MM.1S (cell line): ENCODE measurements around the gene MYD88.

ENCODE experiments used
- DNase-seq: peaks from one replicate; pipeline ENCODE4 v3.0.0-alpha.2; 2015
- H2AFZ ChIP-seq: fragments of 300-600 bp; sonication (generic); 2 replicates; pipeline ENCODE4 v1.6.0; 2016; ENCODE audit warnings: antibody characterized with exemption, low read length
- H3F3A ChIP-seq: fragments of 300-600 bp; sonication (generic); 2 replicates; pipeline ENCODE4 v1.6.1; 2016; ENCODE audit warnings: mild to moderate bottlenecking, antibody characterized with exemption, low read length, moderate library complexity, mixed read lengths; ENCODE audit not compliant: insufficient read depth
- H3K27ac ChIP-seq: fragments of 300-600 bp; sonication (generic); 2 replicates; pipeline ENCODE4 v1.5.1; 2016; ENCODE audit warnings: mild to moderate bottlenecking, low read length
- H3K27me3 ChIP-seq: fragments of 300-600 bp; sonication (generic); replicated peaks from 2 replicates; pipeline ENCODE4 v1.6.0; 2016; ENCODE audit warnings: low read length; ENCODE audit not compliant: insufficient read depth
- H3K36me3 ChIP-seq: fragments of 300-600 bp; sonication (generic); replicated peaks from 2 replicates; pipeline ENCODE4 v1.6.1; 2016; ENCODE audit warnings: mild to moderate bottlenecking, low read length, mixed read lengths; ENCODE audit not compliant: insufficient read depth
- H3K4me1 ChIP-seq: fragments of 300-600 bp; sonication (generic); 2 replicates; pipeline ENCODE4 v1.6.1; 2016; ENCODE audit warnings: low read length, mixed read lengths
- H3K4me2 ChIP-seq: fragments of 300-600 bp; sonication (generic); 2 replicates; pipeline ENCODE4 v1.6.0; 2016; ENCODE audit warnings: low read depth, low read length
- H3K4me3 ChIP-seq: fragments of 300-600 bp; sonication (generic); 2 replicates; pipeline ENCODE4 v1.5.1; 2016; ENCODE audit warnings: low read length, mixed read lengths
- H3K79me2 ChIP-seq: fragments of 300-600 bp; sonication (generic); 2 replicates; pipeline ENCODE4 v1.6.1; 2016; ENCODE audit warnings: mixed run types, low read length, mixed read lengths
- H3K9ac ChIP-seq: fragments of 300-600 bp; sonication (generic); 2 replicates; pipeline ENCODE4 v1.6.1; 2016; ENCODE audit warnings: low read length, mixed read lengths
- H3K9me2 ChIP-seq: fragments of 300-600 bp; sonication (generic); replicated peaks from 2 replicates; pipeline ENCODE4 v1.6.1; 2016; ENCODE audit warnings: mild to moderate bottlenecking, low read length, mixed read lengths; ENCODE audit not compliant: insufficient read depth
- H3K9me3 ChIP-seq: fragments of 300-600 bp; sonication (generic); replicated peaks from 2 replicates; pipeline ENCODE4 v1.6.1; 2016; ENCODE audit warnings: mild to moderate bottlenecking, low read length, mixed read lengths; ENCODE audit not compliant: insufficient read depth
- H4K20me1 ChIP-seq: fragments of 300-600 bp; sonication (generic); 2 replicates; pipeline ENCODE4 v1.6.1; 2016; ENCODE audit warnings: mild to moderate bottlenecking, low read length, moderate library complexity, mixed read lengths; ENCODE audit not compliant: insufficient read depth
- EZH2 ChIP-seq: fragments of 300-600 bp; sonication (generic); optimal IDR thresholded peaks from 2 replicates; pipeline ENCODE3; 2017; ENCODE audit warnings: low read depth, mild to moderate bottlenecking, antibody characterized with exemption, low read length, mixed read lengths
- EZH2phosphoT487 ChIP-seq: fragments of 300-600 bp; sonication (generic); IDR thresholded peaks from 2 replicates; pipeline ENCODE4 v1.6.1; 2018; ENCODE audit warnings: antibody characterized with exemption, low read length
- TF ChIP-seq, protein P1 (sequence below): fragments of 300-600 bp; sonication (generic); IDR thresholded peaks from 2 replicates; pipeline ENCODE4 v1.5.1; 2016; ENCODE audit warnings: antibody characterized with exemption, low read length, mixed read lengths

Gene MYD88

GRCh38 chr3:38177181-38177580 lies 38.7 kb downstream of the MYD88 start:
- H4K20me1 ChIP-seq: no peaks in the 10 kb centered on the region; the same call in 1 of the 2 replicates
- H3K9me3 ChIP-seq: no peaks in the 10 kb centered on the region
- H3K36me3 ChIP-seq: no peaks in the 10 kb centered on the region
- no peaks in the 10 kb centered on the region for H3K4me1 ChIP-seq
- H3K9me2 ChIP-seq: no peaks in the 10 kb centered on the region
- no peak overlapping the region for H3K4me2 ChIP-seq
- H3K79me2 ChIP-seq: peaks cover 76% of the 10 kb centered on the region
- no peak for TF ChIP-seq EZH2
- TF ChIP-seq, protein P1, sequence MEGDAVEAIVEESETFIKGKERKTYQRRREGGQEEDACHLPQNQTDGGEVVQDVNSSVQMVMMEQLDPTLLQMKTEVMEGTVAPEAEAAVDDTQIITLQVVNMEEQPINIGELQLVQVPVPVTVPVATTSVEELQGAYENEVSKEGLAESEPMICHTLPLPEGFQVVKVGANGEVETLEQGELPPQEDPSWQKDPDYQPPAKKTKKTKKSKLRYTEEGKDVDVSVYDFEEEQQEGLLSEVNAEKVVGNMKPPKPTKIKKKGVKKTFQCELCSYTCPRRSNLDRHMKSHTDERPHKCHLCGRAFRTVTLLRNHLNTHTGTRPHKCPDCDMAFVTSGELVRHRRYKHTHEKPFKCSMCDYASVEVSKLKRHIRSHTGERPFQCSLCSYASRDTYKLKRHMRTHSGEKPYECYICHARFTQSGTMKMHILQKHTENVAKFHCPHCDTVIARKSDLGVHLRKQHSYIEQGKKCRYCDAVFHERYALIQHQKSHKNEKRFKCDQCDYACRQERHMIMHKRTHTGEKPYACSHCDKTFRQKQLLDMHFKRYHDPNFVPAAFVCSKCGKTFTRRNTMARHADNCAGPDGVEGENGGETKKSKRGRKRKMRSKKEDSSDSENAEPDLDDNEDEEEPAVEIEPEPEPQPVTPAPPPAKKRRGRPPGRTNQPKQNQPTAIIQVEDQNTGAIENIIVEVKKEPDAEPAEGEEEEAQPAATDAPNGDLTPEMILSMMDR: no peak
- no peak for TF ChIP-seq EZH2phosphoT487
- no peak overlapping the region for H3K9ac ChIP-seq
- no peaks in the 10 kb centered on the region for H3F3A ChIP-seq
- no peak overlapping the region for H3K4me3 ChIP-seq
- H3K27ac ChIP-seq: no peak overlapping the region
- no peak for DNase-seq
- no peaks in the 10 kb centered on the region for H3K27me3 ChIP-seq
- no peak overlapping the region for H2AFZ ChIP-seq

GRCh38 chr3:38186781-38187180 lies 48.3 kb downstream of the MYD88 start:
- Histone ChIP-seq H3K79me2 (peaks cover 10% of the 10 kb centered on the region), H3K27ac (no peak overlapping the region), H2AFZ (no peak overlapping the region), H3K36me3 (no peaks in the 10 kb centered on the region), H3K4me3 (no peak overlapping the region), H3K9me3 (no peaks in the 10 kb centered on the region), H3F3A (no peaks in the 10 kb centered on the region), H4K20me1 (no peaks in the 10 kb centered on the region), H3K4me1 (no peaks in the 10 kb centered on the region), H3K27me3 (no peaks in the 10 kb centered on the region), H3K9me2 (no peaks in the 10 kb centered on the region), H3K9ac (no peak overlapping the region), H3K4me2 (no peak overlapping the region)
- no peak for TF ChIP-seq EZH2phosphoT487
- no peak for TF ChIP-seq EZH2
- TF ChIP-seq, protein P1: no peak
- no peak for DNase-seq

- H3K79me2 ChIP-seq: no peaks in the 10 kb centered on the region
- H3K4me3 ChIP-seq: no peak overlapping the region
- no peaks in the 10 kb centered on the region for H3K9me3 ChIP-seq
- H2AFZ ChIP-seq: no peak overlapping the region
- no peaks in the 10 kb centered on the region for H3K27me3 ChIP-seq
- no peaks in the 10 kb centered on the region for H3K4me1 ChIP-seq
- no peaks in the 10 kb centered on the region; the same call in 1 of the 2 replicates for H3K36me3 ChIP-seq
- H3K27ac ChIP-seq: no peak overlapping the region
- H3K9ac ChIP-seq: no peak overlapping the region
- TF ChIP-seq EZH2: no peak
- TF ChIP-seq, protein P1: no peak
- no peak for TF ChIP-seq EZH2phosphoT487
- no peaks in the 10 kb centered on the region for H3K9me2 ChIP-seq
- H3F3A ChIP-seq: no peaks in the 10 kb centered on the region
- no peak overlapping the region for H3K4me2 ChIP-seq
- H4K20me1 ChIP-seq: no peaks in the 10 kb centered on the region
- DNase-seq: no peak
These were observed 52.0 kb downstream of the MYD88 start for GRCh38 chr3:38190481-38190881.
